ENCODE results near the gene CYLD. TPM values are rescaled to one million over a fixed set of nuclear protein-coding genes. Genes with fewer than 3 reads are reported as not detected.

The CYLD gene
- total RNA-seq, 1 donor from 2014 or later = 122 TPM

DNA sequence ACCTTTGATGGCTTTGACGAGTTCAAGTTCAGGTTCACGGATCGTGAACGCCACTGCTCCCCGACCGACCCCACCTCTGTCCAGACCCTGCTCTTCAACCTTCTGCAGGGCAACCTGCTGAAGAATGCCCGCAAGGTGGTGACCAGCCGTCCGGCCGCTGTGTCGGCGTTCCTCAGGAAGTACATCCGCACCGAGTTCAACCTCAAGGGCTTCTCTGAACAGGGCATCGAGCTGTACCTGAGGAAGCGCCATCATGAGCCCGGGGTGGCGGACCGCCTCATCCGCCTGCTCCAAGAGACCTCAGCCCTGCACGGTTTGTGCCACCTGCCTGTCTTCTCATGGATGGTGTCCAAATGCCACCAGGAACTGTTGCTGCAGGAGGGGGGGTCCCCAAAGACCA is 30.8 kb upstream of the CYLD start:
- Mint-ChIP-seq H3K36me3 (ENCODE audit: low read depth) (no peaks in the 10 kb centered on the region), H3K27ac (no peak overlapping the region), H3K4me1 (peaks cover 23% of the 10 kb centered on the region), H3K9me3 (peaks cover 2% of the 10 kb centered on the region), H3K4me3 (no peak overlapping the region), H3K27me3 (no peaks in the 10 kb centered on the region)
- TF ChIP-seq, protein P1, sequence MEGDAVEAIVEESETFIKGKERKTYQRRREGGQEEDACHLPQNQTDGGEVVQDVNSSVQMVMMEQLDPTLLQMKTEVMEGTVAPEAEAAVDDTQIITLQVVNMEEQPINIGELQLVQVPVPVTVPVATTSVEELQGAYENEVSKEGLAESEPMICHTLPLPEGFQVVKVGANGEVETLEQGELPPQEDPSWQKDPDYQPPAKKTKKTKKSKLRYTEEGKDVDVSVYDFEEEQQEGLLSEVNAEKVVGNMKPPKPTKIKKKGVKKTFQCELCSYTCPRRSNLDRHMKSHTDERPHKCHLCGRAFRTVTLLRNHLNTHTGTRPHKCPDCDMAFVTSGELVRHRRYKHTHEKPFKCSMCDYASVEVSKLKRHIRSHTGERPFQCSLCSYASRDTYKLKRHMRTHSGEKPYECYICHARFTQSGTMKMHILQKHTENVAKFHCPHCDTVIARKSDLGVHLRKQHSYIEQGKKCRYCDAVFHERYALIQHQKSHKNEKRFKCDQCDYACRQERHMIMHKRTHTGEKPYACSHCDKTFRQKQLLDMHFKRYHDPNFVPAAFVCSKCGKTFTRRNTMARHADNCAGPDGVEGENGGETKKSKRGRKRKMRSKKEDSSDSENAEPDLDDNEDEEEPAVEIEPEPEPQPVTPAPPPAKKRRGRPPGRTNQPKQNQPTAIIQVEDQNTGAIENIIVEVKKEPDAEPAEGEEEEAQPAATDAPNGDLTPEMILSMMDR (IDR thresholded peaks at IDR 0.05) = no peak
- no peak for DNase-seq
- intact Hi-C loops (cut with micrococcal nuclease) = no loop called here
- ChIA-PET CTCF (no interaction called here), POLR2A (interaction anchor here (1.3 kb wide), 1 partner anchor 27 kb away, joined by 4 read pairs; no protein-coding TSS in a partner anchor)
- no peak for ATAC-seq (ENCODE audit: low read depth)

DNA sequence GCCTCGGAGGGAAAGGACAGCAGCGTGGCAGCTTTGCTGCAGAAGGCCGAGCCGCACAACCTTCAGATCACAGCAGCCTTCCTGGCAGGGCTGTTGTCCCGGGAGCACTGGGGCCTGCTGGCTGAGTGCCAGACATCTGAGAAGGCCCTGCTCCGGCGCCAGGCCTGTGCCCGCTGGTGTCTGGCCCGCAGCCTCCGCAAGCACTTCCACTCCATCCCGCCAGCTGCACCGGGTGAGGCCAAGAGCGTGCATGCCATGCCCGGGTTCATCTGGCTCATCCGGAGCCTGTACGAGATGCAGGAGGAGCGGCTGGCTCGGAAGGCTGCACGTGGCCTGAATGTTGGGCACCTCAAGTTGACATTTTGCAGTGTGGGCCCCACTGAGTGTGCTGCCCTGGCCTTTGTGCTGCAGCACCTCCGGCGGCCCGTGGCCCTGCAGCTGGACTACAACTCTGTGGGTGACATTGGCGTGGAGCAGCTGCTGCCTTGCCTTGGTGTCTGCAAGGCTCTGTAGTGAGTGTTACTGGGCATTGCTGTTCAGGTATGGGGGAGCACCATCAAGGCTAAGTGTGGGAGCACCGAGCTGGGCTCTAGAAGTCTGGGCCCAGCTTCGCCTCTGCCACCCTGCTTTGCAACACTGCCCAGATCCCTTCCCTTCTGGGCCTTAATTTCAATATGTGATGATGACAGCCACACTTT is 29.9 kb upstream of the CYLD start:
- TF ChIP-seq, protein P1 (IDR thresholded peaks at IDR 0.05) = no peak
- DNase-seq = no peak
- H3K9me3 Mint-ChIP-seq = no peaks in the 10 kb centered on the region
- no peaks in the 10 kb centered on the region for H3K27me3 Mint-ChIP-seq
- H3K27ac Mint-ChIP-seq = no peak overlapping the region
- ATAC-seq (ENCODE audit: low read depth) = no peak
- intact Hi-C loops (cut with micrococcal nuclease) = no loop called here
- peaks cover 23% of the 10 kb centered on the region for H3K4me1 Mint-ChIP-seq
- ChIA-PET POLR2A (no interaction called here), CTCF (no interaction called here)
- H3K36me3 Mint-ChIP-seq (ENCODE audit: low read depth) = no peaks in the 10 kb centered on the region
- H3K4me3 Mint-ChIP-seq = no peak overlapping the region

- no peak overlapping the region for H3K4me3 Mint-ChIP-seq
- H3K36me3 Mint-ChIP-seq (ENCODE audit: low read depth) = no peaks in the 10 kb centered on the region
- no peak for DNase-seq
- ChIA-PET POLR2A (no interaction called here), CTCF (no interaction called here)
- H3K9me3 Mint-ChIP-seq = no peaks in the 10 kb centered on the region
- intact Hi-C loops (cut with micrococcal nuclease) = no loop called here
- H3K27me3 Mint-ChIP-seq = no peaks in the 10 kb centered on the region
- H3K27ac Mint-ChIP-seq = no peak overlapping the region
- no peak for ATAC-seq (ENCODE audit: low read depth)
- H3K4me1 Mint-ChIP-seq = peaks cover 23% of the 10 kb centered on the region
- TF ChIP-seq, protein P1 (IDR thresholded peaks at IDR 0.05) = no peak
Observed at GRCh38 chr16:50712560-50712898, 29.4 kb upstream of the CYLD start.

GRCh38 chr16:50712956-50713355 is 28.9 kb upstream of the CYLD start:
- Mint-ChIP-seq H3K4me1 (peaks cover 23% of the 10 kb centered on the region), H3K27me3 (no peaks in the 10 kb centered on the region), H3K27ac (no peak overlapping the region), H3K9me3 (no peaks in the 10 kb centered on the region), H3K4me3 (no peak overlapping the region), H3K36me3 (ENCODE audit: low read depth) (no peaks in the 10 kb centered on the region)
- ChIA-PET POLR2A (no interaction called here), CTCF (no interaction called here)
- ATAC-seq (ENCODE audit: low read depth) (no peak), DNase-seq (no peak)
- TF ChIP-seq, protein P1 (IDR thresholded peaks at IDR 0.05) = no peak
- intact Hi-C loops (cut with micrococcal nuclease) = no loop called here

- H3K4me3 Mint-ChIP-seq = no peak overlapping the region
- no peaks in the 10 kb centered on the region for H3K27me3 Mint-ChIP-seq
- DNase-seq = no peak
- intact Hi-C loops (cut with micrococcal nuclease) = no loop called here
- H3K36me3 Mint-ChIP-seq (ENCODE audit: low read depth) = no peaks in the 10 kb centered on the region
- ChIA-PET POLR2A (interaction anchor here (1.2 kb wide), 1 partner anchor 13 kb away, joined by 3 read pairs; no protein-coding TSS in a partner anchor), CTCF (no interaction called here)
- no peaks in the 10 kb centered on the region for H3K4me1 Mint-ChIP-seq
- H3K27ac Mint-ChIP-seq = no peak overlapping the region
- TF ChIP-seq, protein P1 (IDR thresholded peaks at IDR 0.05) = no peak
- no peak for ATAC-seq (ENCODE audit: low read depth)
- H3K9me3 Mint-ChIP-seq = no peaks in the 10 kb centered on the region
Observed at GRCh38 chr16:50717091-50717490, 24.8 kb upstream of the CYLD start.
